ACC112 (cell line): ENCODE results near the gene PPP1R3G.

Experiments
- H2AFZ ChIP-seq: fragments of 200-600 bp; sonication (generic); one replicate; pipeline ENCODE4 v1.6.0; 2017; ENCODE audit warnings: antibody characterized with exemption, low read length; ENCODE audit not compliant: unreplicated experiment
- H3K27ac ChIP-seq: fragments of 200-600 bp; sonication (generic); 2 replicates; pipeline ENCODE4 v1.5.1; 2014; ENCODE audit warnings: low read depth, mild to moderate bottlenecking, antibody characterized with exemption, low read length, moderate library complexity
- H3K27me3 ChIP-seq: fragments of 200-600 bp; sonication (generic); 2 replicates; pipeline ENCODE4 v1.6.1; 2014; ENCODE audit warnings: mild to moderate bottlenecking, antibody characterized with exemption, low read length, moderate library complexity, mixed read lengths; ENCODE audit not compliant: insufficient read depth
- H3K36me3 ChIP-seq: fragments of 200-600 bp; sonication (generic); 2 replicates; pipeline ENCODE4 v1.6.1; 2016; ENCODE audit warnings: mild to moderate bottlenecking, antibody characterized with exemption, low read length, moderate library complexity, mixed read lengths; ENCODE audit not compliant: insufficient read depth
- H3K4me1 ChIP-seq: fragments of 200-600 bp; sonication (generic); one replicate; pipeline ENCODE4 v1.6.1; 2016; ENCODE audit warnings: low read length, mixed read lengths; ENCODE audit not compliant: insufficient read depth, unreplicated experiment, control insufficient read depth
- H3K4me3 ChIP-seq: fragments of 200-600 bp; sonication (generic); 2 replicates; pipeline ENCODE4 v1.5.1; 2014; ENCODE audit warnings: mild to moderate bottlenecking, low read depth, low read length
- H3K79me2 ChIP-seq: fragments of 200-600 bp; sonication (generic); one replicate; pipeline ENCODE4 v1.6.0; 2016; ENCODE audit warnings: low read length; ENCODE audit not compliant: control insufficient read depth, unreplicated experiment, insufficient read depth

The PPP1R3G gene

GRCh38 chr6:5083813-5084359, 1.3 kb upstream of the PPP1R3G start:
- Histone ChIP-seq H3K27ac (peak overlapping the region; percentile 18; the same call in 1 of the 2 replicates), H3K4me1 (peaks cover 20% of the 10 kb centered on the region), H3K36me3 (no peaks in the 10 kb centered on the region), H3K27me3 (no peaks in the 10 kb centered on the region), H3K4me3 (peak overlapping the region; percentile 81; the same call in 1 of the 2 replicates), H2AFZ (peak overlapping the region; percentile 72), H3K79me2 (no peaks in the 10 kb centered on the region)

- H3K79me2 ChIP-seq: no peaks in the 10 kb centered on the region
- no peaks in the 10 kb centered on the region for H3K27me3 ChIP-seq
- peak overlapping the region; percentile 81 for H3K4me3 ChIP-seq
- peaks cover 20% of the 10 kb centered on the region for H3K4me1 ChIP-seq
- H3K36me3 ChIP-seq: no peaks in the 10 kb centered on the region
- peak overlapping the region; percentile 72 for H2AFZ ChIP-seq
- peak overlapping the region; percentile 18; the same call in 1 of the 2 replicates for H3K27ac ChIP-seq
Observed at GRCh38 chr6:5084360-5084780, 771 bp upstream of the PPP1R3G start.

- Histone ChIP-seq H3K27me3 (no peaks in the 10 kb centered on the region), H3K79me2 (no peaks in the 10 kb centered on the region), H3K4me1 (peaks cover 20% of the 10 kb centered on the region), H3K27ac (peak overlapping the region; percentile 18; the same call in 1 of the 2 replicates), H3K4me3 (peak overlapping the region; percentile 81), H2AFZ (peak overlapping the region; percentile 72), H3K36me3 (no peaks in the 10 kb centered on the region)
Observed at GRCh38 chr6:5085648-5086293, 630 bp downstream of the PPP1R3G start.

DNA sequence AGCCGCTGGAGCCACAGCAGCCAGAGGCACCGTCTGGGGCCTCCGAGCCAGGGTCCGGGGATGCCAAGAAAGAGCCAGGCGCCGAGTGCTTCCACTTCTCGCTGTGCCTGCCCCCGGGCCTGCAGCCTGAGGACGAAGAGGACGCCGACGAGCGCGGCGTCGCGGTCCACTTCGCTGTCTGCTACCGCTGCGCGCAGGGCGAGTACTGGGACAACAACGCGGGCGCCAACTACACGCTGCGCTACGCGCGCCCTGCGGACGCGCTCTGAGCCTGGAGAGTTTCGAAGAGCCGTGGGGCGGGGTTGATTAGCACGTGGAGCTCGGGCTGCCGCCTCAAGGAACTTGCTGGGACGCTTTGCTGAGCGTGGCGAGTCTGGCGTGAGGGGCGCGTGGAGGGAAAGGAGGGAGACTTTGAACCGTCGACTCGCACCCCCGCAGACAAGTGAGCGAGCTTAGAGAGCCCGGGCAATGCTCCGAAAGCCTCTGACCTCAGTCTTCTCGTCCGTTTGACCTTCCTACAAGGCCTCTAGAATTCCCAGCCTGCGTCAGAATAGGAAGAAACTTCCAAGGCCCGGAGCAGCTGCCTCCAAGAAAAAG, 1.3 kb downstream of the PPP1R3G start:
- H2AFZ ChIP-seq: no peak overlapping the region
- peaks cover 20% of the 10 kb centered on the region for H3K4me1 ChIP-seq
- H3K27me3 ChIP-seq: peaks cover under 1% of the 10 kb centered on the region; the same call in 1 of the 2 replicates
- H3K36me3 ChIP-seq: no peaks in the 10 kb centered on the region
- H3K27ac ChIP-seq: no peak overlapping the region
- no peaks in the 10 kb centered on the region for H3K79me2 ChIP-seq
- peak overlapping the region; percentile 81 for H3K4me3 ChIP-seq

- no peaks in the 10 kb centered on the region for H3K36me3 ChIP-seq
- no peak overlapping the region for H3K4me3 ChIP-seq
- H3K79me2 ChIP-seq: no peaks in the 10 kb centered on the region
- no peak overlapping the region for H2AFZ ChIP-seq
- H3K27ac ChIP-seq: no peak overlapping the region
- peaks cover 6% of the 10 kb centered on the region; the same call in 1 of the 2 replicates for H3K27me3 ChIP-seq
- H3K4me1 ChIP-seq: peaks cover 11% of the 10 kb centered on the region
Observed at GRCh38 chr6:5087389-5087788, 2.2 kb downstream of the PPP1R3G start.

DNA sequence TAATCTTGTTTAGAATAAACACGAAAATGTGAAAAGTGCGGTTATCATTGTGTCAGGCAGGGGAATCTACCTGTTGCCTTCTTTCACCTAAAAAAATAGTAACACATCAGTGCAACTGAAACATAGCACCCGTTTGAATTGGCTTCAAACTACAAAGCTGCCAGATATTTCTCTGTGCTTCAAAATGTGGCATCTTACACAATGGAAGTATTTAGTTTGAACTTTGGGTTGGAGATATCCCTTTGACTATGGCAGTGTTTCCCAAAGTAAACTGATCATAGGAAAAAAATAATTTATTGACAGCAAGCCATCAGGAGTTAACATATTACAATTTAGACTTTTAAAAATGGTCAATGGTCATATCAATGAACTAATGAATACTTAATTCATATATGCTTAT, 3.6 kb downstream of the PPP1R3G start:
- H3K36me3 ChIP-seq: no peaks in the 10 kb centered on the region
- H2AFZ ChIP-seq: no peak overlapping the region
- no peak overlapping the region for H3K27ac ChIP-seq
- peaks cover 6% of the 10 kb centered on the region; the same call in 1 of the 2 replicates for H3K27me3 ChIP-seq
- peaks cover 4% of the 10 kb centered on the region for H3K4me1 ChIP-seq
- H3K79me2 ChIP-seq: no peaks in the 10 kb centered on the region
- H3K4me3 ChIP-seq: no peak overlapping the region

GRCh38 chr6:5089481-5090438, 4.6 kb downstream of the PPP1R3G start:
- Histone ChIP-seq H3K27me3 (peaks cover 6% of the 10 kb centered on the region; the same call in 1 of the 2 replicates), H3K4me1 (peaks cover 13% of the 10 kb centered on the region), H3K4me3 (no peak overlapping the region), H3K27ac (no peak overlapping the region), H3K79me2 (no peaks in the 10 kb centered on the region), H3K36me3 (no peaks in the 10 kb centered on the region), H2AFZ (no peak overlapping the region)

GRCh38 chr6:5090603-5091002, 5.5 kb downstream of the PPP1R3G start:
- Histone ChIP-seq H3K36me3 (no peaks in the 10 kb centered on the region), H3K79me2 (no peaks in the 10 kb centered on the region), H3K4me1 (peaks cover 22% of the 10 kb centered on the region), H2AFZ (no peak overlapping the region), H3K27me3 (peaks cover 6% of the 10 kb centered on the region; the same call in 1 of the 2 replicates), H3K4me3 (no peak overlapping the region), H3K27ac (no peak overlapping the region)

DNA sequence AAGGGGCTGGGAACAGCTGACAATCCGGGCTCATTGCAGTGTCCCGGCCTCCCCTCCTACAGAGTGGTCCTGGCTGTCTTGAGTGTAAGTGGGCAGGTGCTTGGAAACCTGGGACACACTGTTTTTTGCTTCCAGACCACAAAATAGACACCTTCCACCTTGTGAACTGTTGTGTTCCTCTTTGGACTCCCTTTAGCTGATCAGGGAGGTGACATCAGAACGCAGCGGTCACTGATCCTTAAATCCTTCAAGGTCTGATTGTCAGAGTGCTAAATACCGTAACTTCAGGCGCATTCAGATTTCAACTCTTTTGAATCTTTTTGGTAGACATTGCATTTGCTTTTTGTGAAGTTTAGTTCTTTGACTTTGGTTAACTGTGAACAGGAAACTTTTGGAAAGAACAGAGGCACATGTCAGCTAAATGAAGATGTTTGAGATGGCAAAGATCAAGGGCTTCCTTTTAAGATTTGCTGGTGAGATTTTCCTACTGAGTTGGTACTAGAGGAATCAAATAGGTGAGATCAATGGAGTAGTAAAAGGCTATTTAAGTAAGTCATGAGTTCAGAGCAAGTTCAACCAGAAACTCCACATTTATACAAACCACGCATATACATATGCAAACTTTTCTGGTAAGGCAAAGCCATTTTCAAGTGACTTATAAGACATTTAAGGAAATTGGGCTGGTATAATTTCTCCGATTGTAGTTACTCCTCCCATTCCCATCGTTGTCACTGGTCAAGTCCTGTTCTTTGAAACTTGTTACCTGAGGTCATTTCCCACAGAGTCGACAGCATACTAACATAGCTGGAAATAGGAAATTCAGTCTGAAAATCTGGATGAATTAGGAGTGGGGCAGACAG, 6.3 kb downstream of the PPP1R3G start:
- H3K79me2 ChIP-seq: no peaks in the 10 kb centered on the region
- H3K4me1 ChIP-seq: peaks cover 22% of the 10 kb centered on the region
- H3K27ac ChIP-seq: no peak overlapping the region
- no peak overlapping the region for H2AFZ ChIP-seq
- H3K4me3 ChIP-seq: no peak overlapping the region
- no peaks in the 10 kb centered on the region for H3K36me3 ChIP-seq
- H3K27me3 ChIP-seq: peaks cover 6% of the 10 kb centered on the region; the same call in 1 of the 2 replicates
